NCI-H2081 (cell line): ENCODE data around the gene THRA.
"Not testable (repeated sequence)": the region's sequence is repeated elsewhere in the genome, so short reads cannot be mapped to it uniquely, and the experiment has no call there.

ENCODE experiments used
- DNase-seq, 2 experiments: peaks; one replicate each; lab custom pipeline; 2025; lab: John Stamatoyannopoulos, UW

THRA gene

GRCh38 chr17:40113110-40113906 is 50.5 kb downstream of the THRA start:
- DNase-seq: peak; percentile 96 to 97

- DNase-seq: no peak
Measured at GRCh38 chr17:40113907-40114245, 51.1 kb downstream of the THRA start.

GRCh38 chr17:40115101-40115436 is 52.3 kb downstream of the THRA start:
- DNase-seq: no peak

- DNase-seq: peak; percentile 82 to 84
Measured at GRCh38 chr17:40121181-40122135, 58.7 kb downstream of the THRA start, which contains the start of gene MSL1. Gene MSL1, plus strand, starts transcription at chr17:40121971. Its CDS starts 642 bp downstream, at chr17:40122613.

GRCh38 chr17:40122136-40122998 is 59.6 kb downstream of the THRA start:
- peak; percentile 66 to 79 for DNase-seq

GRCh38 chr17:40122999-40123810 is 60.4 kb downstream of the THRA start:
- peak; percentile 56 to 65 for DNase-seq

GRCh38 chr17:40123811-40124114 is 61.0 kb downstream of the THRA start:
- no peak for DNase-seq

GRCh38 chr17:40124279-40125141 is 61.7 kb downstream of the THRA start:
- peak; percentile 42 to 71 for DNase-seq

GRCh38 chr17:40129498-40129897 is 66.7 kb downstream of the THRA start:
- no peak for DNase-seq

GRCh38 chr17:40130352-40131042 is 67.7 kb downstream of the THRA start:
- no peak for DNase-seq

- no peak for DNase-seq
Measured at GRCh38 chr17:40134184-40134583, 71.4 kb downstream of the THRA start.

- no peak for DNase-seq
Measured at GRCh38 chr17:40135817-40136216, 73.1 kb downstream of the THRA start.

- no peak for DNase-seq
Measured at GRCh38 chr17:40139566-40140058, 76.8 kb downstream of the THRA start.

GRCh38 chr17:40143166-40143565 is 80.4 kb downstream of the THRA start:
- DNase-seq: not testable (repeated sequence)
